Chondrocyte (in vitro differentiated cells): ENCODE results near the gene CRYBB1. TPM values are rescaled to one million over a fixed set of nuclear protein-coding genes. Genes with fewer than 3 reads are reported as not detected.

ENCODE experiments used
- DNase-seq: peaks from one replicate; pipeline ENCODE4 v3.0.0; 2021; ENCODE audit warnings: mixed read lengths, low spot score
- H3K27ac Mint-ChIP-seq: one replicate; pipeline ENCODE4 v1.8.0; 2021; ENCODE audit warnings: mild to moderate bottlenecking, moderate library complexity, mixed read lengths; ENCODE audit not compliant: unreplicated experiment
- H3K27me3 Mint-ChIP-seq: 2 replicates; pipeline ENCODE4 v1.8.0; 2021; ENCODE audit warnings: low read depth, mixed read lengths
- H3K36me3 Mint-ChIP-seq: 2 replicates; pipeline ENCODE4 v1.8.0; 2021; ENCODE audit warnings: low read depth, mixed read lengths
- H3K4me1 Mint-ChIP-seq: 2 replicates; pipeline ENCODE4 v1.8.0; 2021; ENCODE audit warnings: low read depth, mild to moderate bottlenecking, mixed read lengths
- H3K4me3 Mint-ChIP-seq: one replicate; pipeline ENCODE4 v1.8.0; 2021; ENCODE audit warnings: mild to moderate bottlenecking, moderate library complexity, mixed read lengths; ENCODE audit not compliant: unreplicated experiment
- H3K9me3 Mint-ChIP-seq: 2 replicates; pipeline ENCODE4 v1.8.0; 2021; ENCODE audit warnings: low read depth, mixed read lengths
- total RNA-seq: library from RNA; stranded (reverse); gene quantifications from 3 replicates; pipeline ENCODE4 v1.2.1, GENCODE V29; 2021
- TF ChIP-seq, protein P1 (sequence below): fragments of 200-600 bp; sonication (generic); IDR thresholded peaks from 2 replicates; pipeline ENCODE4 v1.5.0; 2021; ENCODE audit warnings: antibody characterized with exemption, mild to moderate bottlenecking, moderate library complexity

The CRYBB1 gene
- total RNA-seq, 1 donor from 2014 or later, result not detected

DNA sequence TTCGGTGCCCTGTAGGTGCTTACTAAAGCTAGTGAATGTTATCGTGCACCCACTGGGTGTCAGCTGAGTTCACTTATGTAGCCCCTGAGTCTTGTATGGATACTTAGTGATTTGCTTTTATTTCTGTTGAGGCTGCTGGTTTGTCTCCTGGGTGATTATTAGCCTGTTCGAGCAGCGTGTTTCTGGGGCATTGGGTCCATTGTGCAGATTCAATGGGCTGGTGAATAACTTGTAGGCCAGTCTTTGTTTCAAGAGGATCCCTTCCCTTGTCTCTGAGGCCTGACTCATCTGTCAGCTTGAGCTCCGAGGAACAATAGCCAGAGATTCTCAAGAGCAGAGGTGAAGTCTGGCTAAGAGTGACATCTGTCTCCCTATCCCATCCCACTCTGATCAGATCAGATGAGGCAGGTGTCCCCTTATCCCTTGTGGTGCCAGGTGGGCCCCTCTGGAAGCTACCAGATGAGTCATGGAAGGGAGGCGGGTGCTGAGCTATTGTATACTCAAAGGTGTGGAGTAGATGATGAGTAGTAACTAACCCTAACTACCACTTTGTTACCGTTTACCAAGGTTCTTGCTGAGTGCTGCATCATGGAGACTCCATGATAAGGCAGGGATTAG is 43.2 kb upstream of the CRYBB1 start:
- TF ChIP-seq, protein P1, sequence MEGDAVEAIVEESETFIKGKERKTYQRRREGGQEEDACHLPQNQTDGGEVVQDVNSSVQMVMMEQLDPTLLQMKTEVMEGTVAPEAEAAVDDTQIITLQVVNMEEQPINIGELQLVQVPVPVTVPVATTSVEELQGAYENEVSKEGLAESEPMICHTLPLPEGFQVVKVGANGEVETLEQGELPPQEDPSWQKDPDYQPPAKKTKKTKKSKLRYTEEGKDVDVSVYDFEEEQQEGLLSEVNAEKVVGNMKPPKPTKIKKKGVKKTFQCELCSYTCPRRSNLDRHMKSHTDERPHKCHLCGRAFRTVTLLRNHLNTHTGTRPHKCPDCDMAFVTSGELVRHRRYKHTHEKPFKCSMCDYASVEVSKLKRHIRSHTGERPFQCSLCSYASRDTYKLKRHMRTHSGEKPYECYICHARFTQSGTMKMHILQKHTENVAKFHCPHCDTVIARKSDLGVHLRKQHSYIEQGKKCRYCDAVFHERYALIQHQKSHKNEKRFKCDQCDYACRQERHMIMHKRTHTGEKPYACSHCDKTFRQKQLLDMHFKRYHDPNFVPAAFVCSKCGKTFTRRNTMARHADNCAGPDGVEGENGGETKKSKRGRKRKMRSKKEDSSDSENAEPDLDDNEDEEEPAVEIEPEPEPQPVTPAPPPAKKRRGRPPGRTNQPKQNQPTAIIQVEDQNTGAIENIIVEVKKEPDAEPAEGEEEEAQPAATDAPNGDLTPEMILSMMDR, result no peak
- no peaks in the 10 kb centered on the region for H3K9me3 Mint-ChIP-seq
- no peaks in the 10 kb centered on the region for H3K36me3 Mint-ChIP-seq
- peaks cover 2% of the 10 kb centered on the region for H3K27me3 Mint-ChIP-seq
- no peak overlapping the region for H3K27ac Mint-ChIP-seq
- no peak for DNase-seq
- no peak overlapping the region for H3K4me3 Mint-ChIP-seq
- H3K4me1 Mint-ChIP-seq, result peaks cover 35% of the 10 kb centered on the region

DNA sequence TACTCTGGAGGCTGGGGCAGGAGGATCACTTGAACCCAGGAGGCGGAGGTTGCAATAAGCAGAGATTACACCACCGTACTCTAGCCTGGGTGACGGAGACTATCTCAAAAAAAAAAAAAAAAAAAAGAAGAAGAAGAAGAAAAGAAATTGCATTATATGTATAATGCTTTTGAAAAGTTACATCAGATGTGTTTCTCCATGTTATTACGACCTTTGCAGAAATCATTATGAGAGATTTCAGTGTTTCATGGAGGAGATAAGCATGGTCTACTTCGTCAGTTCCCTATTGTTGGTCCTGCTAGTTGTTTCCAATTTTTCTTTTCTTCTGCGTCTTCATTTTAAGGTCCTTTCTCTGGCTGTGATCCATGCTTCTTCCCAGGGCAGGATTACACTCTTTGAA is 42.5 kb upstream of the CRYBB1 start:
- TF ChIP-seq, protein P1, result no peak
- DNase-seq, result no peak
- H3K27ac Mint-ChIP-seq, result no peak overlapping the region
- H3K4me3 Mint-ChIP-seq, result no peak overlapping the region
- peaks cover 2% of the 10 kb centered on the region for H3K27me3 Mint-ChIP-seq
- no peaks in the 10 kb centered on the region for H3K9me3 Mint-ChIP-seq
- H3K36me3 Mint-ChIP-seq, result no peaks in the 10 kb centered on the region
- peaks cover 28% of the 10 kb centered on the region for H3K4me1 Mint-ChIP-seq

DNA sequence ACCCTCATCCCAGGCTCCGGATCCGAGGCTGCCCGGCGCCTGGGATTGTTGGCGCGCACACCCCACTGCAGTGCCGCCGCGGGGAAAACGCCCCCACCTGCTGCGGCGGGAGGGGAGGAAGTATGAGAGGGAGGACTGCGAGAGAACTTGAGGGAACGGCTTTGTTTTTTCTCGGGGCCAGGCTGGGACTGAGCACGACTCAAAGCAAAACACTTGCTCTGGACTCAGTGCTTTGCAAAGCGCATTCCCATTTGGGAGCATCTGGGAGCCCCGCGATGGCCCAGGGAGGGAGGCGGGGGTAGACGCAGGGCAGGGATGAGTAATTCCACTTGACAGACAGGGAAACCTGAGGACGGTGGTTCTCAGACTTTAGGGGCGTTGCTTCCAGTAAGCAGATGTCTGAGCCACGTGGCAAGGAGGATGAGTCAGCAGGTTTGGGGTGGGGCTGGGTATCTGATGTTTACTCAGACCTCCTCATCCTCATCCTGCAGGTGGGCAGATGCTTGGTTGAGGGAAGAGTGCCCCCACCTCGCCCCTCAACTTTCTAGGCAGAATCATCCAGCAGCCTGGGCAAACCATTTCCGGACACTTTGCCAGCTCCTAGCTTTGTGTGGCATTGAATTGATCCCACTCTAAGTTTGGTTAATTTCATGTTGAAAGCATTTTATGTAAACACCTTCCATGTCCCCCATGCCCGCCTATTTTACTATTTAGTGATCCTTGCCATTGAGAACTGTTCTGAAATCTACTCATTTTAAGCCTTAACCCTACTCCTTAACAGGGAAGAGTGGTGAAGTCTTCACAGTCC is 41.0 kb upstream of the CRYBB1 start:
- no peaks in the 10 kb centered on the region for H3K36me3 Mint-ChIP-seq
- no peak for DNase-seq
- H3K4me1 Mint-ChIP-seq, result peaks cover 23% of the 10 kb centered on the region
- peak overlapping the region; percentile 88 for H3K27ac Mint-ChIP-seq
- TF ChIP-seq, protein P1, result no peak
- H3K4me3 Mint-ChIP-seq, result peak overlapping the region; percentile 70
- no peaks in the 10 kb centered on the region for H3K9me3 Mint-ChIP-seq
- peaks cover 2% of the 10 kb centered on the region for H3K27me3 Mint-ChIP-seq

DNA sequence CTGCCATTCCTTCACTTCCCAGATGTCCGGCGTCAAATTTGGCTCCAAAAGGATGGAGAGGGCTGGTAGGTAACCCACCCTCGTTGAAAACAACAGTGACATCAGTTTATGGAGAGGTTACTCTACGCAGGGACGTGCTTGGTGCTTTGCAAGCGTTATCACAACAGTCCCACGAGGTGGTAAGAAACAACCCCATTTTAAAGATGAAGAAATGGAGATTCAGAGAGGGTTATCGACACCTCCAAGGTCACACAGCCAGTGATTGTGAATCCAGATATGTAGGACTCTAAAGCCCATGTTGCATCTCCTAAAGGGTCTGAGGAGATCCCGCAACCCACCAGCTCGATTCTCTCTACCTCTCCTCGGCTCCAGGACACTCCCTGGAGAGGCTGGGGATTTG is 40.3 kb upstream of the CRYBB1 start:
- Mint-ChIP-seq H3K36me3 (no peaks in the 10 kb centered on the region), H3K27ac (no peak overlapping the region), H3K4me3 (peak overlapping the region; percentile 70), H3K9me3 (no peaks in the 10 kb centered on the region), H3K4me1 (peaks cover 23% of the 10 kb centered on the region), H3K27me3 (peaks cover 5% of the 10 kb centered on the region)
- TF ChIP-seq, protein P1, result no peak
- no peak for DNase-seq

DNA sequence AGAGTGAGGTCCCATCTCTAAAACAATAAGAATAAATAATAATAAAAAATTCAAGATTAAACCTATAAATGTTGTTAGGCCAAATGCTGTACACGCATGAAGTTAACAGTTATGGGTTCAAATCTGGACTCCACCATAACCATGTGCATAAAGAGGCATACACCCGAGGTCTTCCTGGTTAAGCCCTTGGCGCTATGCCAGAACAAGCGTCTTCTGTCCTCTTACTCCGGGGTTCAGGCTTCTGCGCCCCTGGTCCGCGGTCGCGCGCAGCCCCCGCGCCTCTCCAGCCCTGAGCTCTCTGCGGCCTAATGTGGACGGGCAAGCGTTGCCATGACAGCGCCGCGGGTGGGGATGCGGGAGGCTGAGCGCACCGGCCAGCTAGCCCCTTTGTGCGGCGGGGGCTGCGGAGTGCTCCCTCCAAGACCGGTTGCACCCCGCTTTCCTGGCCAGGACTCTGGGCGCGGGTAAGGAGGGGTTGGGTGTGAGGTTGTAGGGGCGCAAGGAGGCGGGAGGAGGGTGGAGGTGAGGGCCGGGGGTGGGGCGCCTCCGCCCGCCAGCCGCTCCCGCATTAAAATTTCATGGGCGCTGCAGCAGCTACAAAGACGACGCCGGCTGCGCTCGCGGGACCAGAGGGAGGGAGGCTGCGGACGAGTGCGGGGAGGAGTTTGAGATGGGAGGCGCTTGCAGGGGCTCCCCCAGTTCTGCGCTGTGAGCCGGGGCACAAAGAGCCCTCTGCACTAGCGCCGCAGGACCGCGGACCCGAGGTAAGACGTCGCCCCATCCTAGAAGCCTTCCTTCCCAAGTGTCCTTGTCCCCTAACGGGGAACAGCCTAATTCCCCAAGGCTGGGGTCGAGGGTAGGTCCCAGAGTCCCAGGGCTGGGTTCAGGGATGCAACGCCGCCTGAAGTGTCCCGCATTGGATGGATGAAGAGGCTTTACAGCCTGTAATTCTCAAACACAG is 39.3 kb upstream of the CRYBB1 start, which contains the start of gene MIAT:
TSS of gene MIAT (plus strand) at position 698 of the 961 bp plus-strand sequence.
- Mint-ChIP-seq H3K27ac (peak within 1 kb of the TSS; percentile 33), H3K27me3 (peaks cover 11% of the 10 kb centered on the region), H3K9me3 (no peaks in the 10 kb centered on the region), H3K36me3 (no peaks in the 10 kb centered on the region), H3K4me1 (peaks cover 23% of the 10 kb centered on the region), H3K4me3 (peak within 1 kb of the TSS; percentile 70)
- TF ChIP-seq, protein P1, result no peak
- no peak for DNase-seq
